ENCODE results near the gene SLC35E2B. TPM values are rescaled to one million over a fixed set of nuclear protein-coding genes. Genes with fewer than 3 reads are reported as not detected.

Gene SLC35E2B
- total and polyA plus RNA-seq, 2 of the 13 experiments (the other 11 are each of a cell fraction or from before 2014, with no cell fraction given), result 14.1 to 19.7 TPM

DNA sequence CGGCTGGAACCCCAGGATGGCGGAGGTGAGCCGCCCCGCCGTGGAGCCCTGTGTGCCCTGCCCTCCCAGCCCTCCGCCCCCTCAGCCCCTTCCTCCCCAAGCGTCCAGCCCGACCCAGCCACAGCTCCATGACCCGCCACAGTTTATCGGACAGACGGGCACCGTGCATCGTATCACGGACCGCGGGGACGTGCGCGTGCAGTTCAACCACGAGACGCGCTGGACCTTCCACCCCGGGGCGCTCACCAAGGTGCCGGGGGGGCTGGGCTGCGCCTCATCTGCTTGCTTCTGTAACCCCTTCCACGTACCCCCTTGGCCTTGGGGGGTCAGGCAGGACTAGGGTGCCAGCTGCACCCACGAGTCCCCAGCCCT is 67.2 kb downstream of the SLC35E2B start (continued):
- no peak for TF ChIP-seq NFAT5 (CRISPR knock-in tag; IDR thresholded peaks at IDR 0.05)
- no peak for TF ChIP-seq ZNF251 (CRISPR knock-in tag; IDR thresholded peaks at IDR 0.05)
- no peak for TF ChIP-seq SYNCRIP (IDR thresholded peaks at IDR 0.05; ENCODE audit: insufficient read depth, low read depth, low read length)
- no peak for TF ChIP-seq ZNF253 (CRISPR knock-in tag; IDR thresholded peaks at IDR 0.05; ENCODE audit: borderline replicate concordance)
- TF ChIP-seq NFYC (CRISPR knock-in tag; IDR thresholded peaks at IDR 0.05), result no peak
- TF ChIP-seq TRAFD1 (CRISPR knock-in tag; IDR thresholded peaks at IDR 0.05; ENCODE audit: borderline replicate concordance), result no peak
- no peak for TF ChIP-seq ZNF646 (CRISPR knock-in tag; IDR thresholded peaks at IDR 0.05)

Measured in HepG2 (cell line).